ENCODE measurements around the gene RPS6KA2. TPM values are rescaled to one million over a fixed set of nuclear protein-coding genes. Genes with fewer than 3 reads are reported as not detected.

The RPS6KA2 gene
- total RNA-seq, 1 experiment from 2014 or later = 12.3 TPM

- H3K27ac ChIP-seq (ENCODE audit: insufficient read length, low read depth, low read length) = no peak overlapping the region
- no CpG with 5 or more reads among the region's 5 CpGs for WGBS (ENCODE audit: extremely low coverage, insufficient read length, low lambda C conversion rate)
Measured at GRCh38 chr6:166664135-166664534, 37.1 kb upstream of the RPS6KA2 start.

More at GRCh38 chr6:166664135-166664534, 37.1 kb upstream of the RPS6KA2 start:
- no peak overlapping the region for H4K91ac ChIP-seq (ENCODE audit: insufficient read length, low read depth, low read length)
- no peaks in the 10 kb centered on the region for H3K23me2 ChIP-seq (ENCODE audit: insufficient read length, low read depth, low read length, poor library complexity, severe bottlenecking)
- no peak overlapping the region for H2BK5ac ChIP-seq (ENCODE audit: insufficient read length, low read length)
- H3K27ac Mint-ChIP-seq = no peak overlapping the region
- no peak overlapping the region for H3K18ac ChIP-seq (ENCODE audit: insufficient read length, low read depth, low read length)
- no peaks in the 10 kb centered on the region for H3K9me3 Mint-ChIP-seq
- H2AK5ac ChIP-seq (ENCODE audit: insufficient read length, low read length) = no peak overlapping the region
- no peak overlapping the region for H2BK15ac ChIP-seq (ENCODE audit: low read depth, low read length)
- no peak overlapping the region for H3T11ph ChIP-seq (ENCODE audit: low read length)
- H3K36me3 Mint-ChIP-seq (ENCODE audit: insufficient read depth in 1 of 3, low read depth in 3 of 3) = no peaks in the 10 kb centered on the region
- no peak overlapping the region for H2BK12ac ChIP-seq (ENCODE audit: insufficient read length, low read depth, low read length)
- TF ChIP-seq, protein P1, sequence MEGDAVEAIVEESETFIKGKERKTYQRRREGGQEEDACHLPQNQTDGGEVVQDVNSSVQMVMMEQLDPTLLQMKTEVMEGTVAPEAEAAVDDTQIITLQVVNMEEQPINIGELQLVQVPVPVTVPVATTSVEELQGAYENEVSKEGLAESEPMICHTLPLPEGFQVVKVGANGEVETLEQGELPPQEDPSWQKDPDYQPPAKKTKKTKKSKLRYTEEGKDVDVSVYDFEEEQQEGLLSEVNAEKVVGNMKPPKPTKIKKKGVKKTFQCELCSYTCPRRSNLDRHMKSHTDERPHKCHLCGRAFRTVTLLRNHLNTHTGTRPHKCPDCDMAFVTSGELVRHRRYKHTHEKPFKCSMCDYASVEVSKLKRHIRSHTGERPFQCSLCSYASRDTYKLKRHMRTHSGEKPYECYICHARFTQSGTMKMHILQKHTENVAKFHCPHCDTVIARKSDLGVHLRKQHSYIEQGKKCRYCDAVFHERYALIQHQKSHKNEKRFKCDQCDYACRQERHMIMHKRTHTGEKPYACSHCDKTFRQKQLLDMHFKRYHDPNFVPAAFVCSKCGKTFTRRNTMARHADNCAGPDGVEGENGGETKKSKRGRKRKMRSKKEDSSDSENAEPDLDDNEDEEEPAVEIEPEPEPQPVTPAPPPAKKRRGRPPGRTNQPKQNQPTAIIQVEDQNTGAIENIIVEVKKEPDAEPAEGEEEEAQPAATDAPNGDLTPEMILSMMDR (conservative IDR thresholded peaks at IDR 0.05) = no peak
- no peak overlapping the region for H3K23ac ChIP-seq (ENCODE audit: insufficient read length, low read depth, low read length)
- no peak for DNase-seq
- no peak overlapping the region for H2BK120ac ChIP-seq (ENCODE audit: low read depth, low read length, poor library complexity, severe bottlenecking)
- H3K79me1 ChIP-seq (ENCODE audit: insufficient read depth, low read depth, low read length, poor library complexity, severe bottlenecking) = no peaks in the 10 kb centered on the region
- no peaks in the 10 kb centered on the region for H4K20me1 ChIP-seq (ENCODE audit: control insufficient read depth, insufficient read depth, insufficient read length)
- H3K4me3 Mint-ChIP-seq = no peak overlapping the region
- peaks cover 2 to 9% of the 10 kb centered on the region in 2 experiments; a peak in 2 of 4 replicates for H3K4me1 Mint-ChIP-seq
- H3K9ac ChIP-seq (ENCODE audit: extremely low read depth, insufficient read length, low read length) = no peak overlapping the region
- H3K9me3 ChIP-seq (ENCODE audit: control insufficient read depth, low read depth, low read length) = no peaks in the 10 kb centered on the region
- H3K56ac ChIP-seq (ENCODE audit: insufficient read length, low read depth, low read length) = no peak overlapping the region
- H4K8ac ChIP-seq (replicated peaks; ENCODE audit: insufficient read length, low read depth, low read length) = no peak overlapping the region
- H3K27me3 Mint-ChIP-seq (ENCODE audit: low read depth) = peaks cover 17% of the 10 kb centered on the region
- H3K27me3 ChIP-seq (ENCODE audit: insufficient read depth, low read length) = no peaks in the 10 kb centered on the region
- H2AFZ ChIP-seq (ENCODE audit: low read length) = no peak overlapping the region
- H3K14ac ChIP-seq (ENCODE audit: insufficient read depth, low read length) = no peak overlapping the region
- no peak overlapping the region for H3K4ac ChIP-seq (ENCODE audit: low read depth, low read length)
- no peaks in the 10 kb centered on the region for H3K79me2 ChIP-seq (ENCODE audit: insufficient read depth, low read length)
- no peak overlapping the region for H4K5ac ChIP-seq (ENCODE audit: insufficient read length, low read depth, low read length)
- no peaks in the 10 kb centered on the region for H3K4me1 ChIP-seq (ENCODE audit: insufficient read depth, low read length)
- no peak overlapping the region for H3K4me2 ChIP-seq (ENCODE audit: insufficient read depth, insufficient read length, low read length)
- H2BK20ac ChIP-seq (ENCODE audit: low read depth, low read length, poor library complexity, severe bottlenecking) = no peak overlapping the region
